Lower lobe of right lung (tissue), 2 donors: Measurements from ENCODE around the gene SLC25A47. TPM values are rescaled to one million over a fixed set of nuclear protein-coding genes. Genes with fewer than 3 reads are reported as not detected.
"Not testable (repeated sequence)": the region's sequence is repeated elsewhere in the genome, so short reads cannot be mapped to it uniquely, and the experiment has no call there.

Source experiments
- ATAC-seq, 2 donors: fragments of 200-7000 bp; cut with Tn5 transposase; one replicate each; pipeline ENCODE4 v1.9.1; 2020 to 2022; ENCODE audit warnings: mild to moderate bottlenecking in 2 of 2, moderate library complexity in 2 of 2
- DNase-seq: peaks from one replicate; pipeline ENCODE4 v3.0.0-alpha.2; 2020
- H3K27ac ChIP-seq: fragments of 200-600 bp; one replicate; pipeline ENCODE4 v1.8.0; 2022
- H3K27me3 ChIP-seq: fragments of 200-600 bp; one replicate; pipeline ENCODE4 v1.8.0; 2022; ENCODE audit warnings: low read depth
- H3K36me3 ChIP-seq: fragments of 200-600 bp; one replicate; pipeline ENCODE4 v1.8.0; 2022; ENCODE audit warnings: mild to moderate bottlenecking
- H3K4me1 ChIP-seq: fragments of 200-600 bp; one replicate; pipeline ENCODE4 v1.8.0; 2022
- H3K4me3 ChIP-seq: fragments of 200-600 bp; one replicate; pipeline ENCODE4 v1.8.0; 2022; ENCODE audit warnings: mild to moderate bottlenecking
- H3K9me3 ChIP-seq: fragments of 200-600 bp; one replicate; pipeline ENCODE4 v1.8.0; 2022
- CTCF ChIP-seq: fragments of 200-600 bp; IDR thresholded peaks from one replicate; pipeline ENCODE4 v1.8.0; 2022; ENCODE audit warnings: antibody characterized with exemption, mild to moderate bottlenecking
- intact Hi-C: fragments of 100-400 bp; cut with DNase I; formaldehyde crosslinking; loops from one replicate; pipeline ENCODE4 v1.11.0; 2022
- total RNA-seq: library from RNA; stranded (reverse); fragmentation: NEBNext Ultra II Directional; extraction: Animal tissue kit (Norgen Biotek cat#: 25700); gene quantifications from one replicate; pipeline ENCODE4 v1.2.1, GENCODE V29; 2021
- donor health status: DM: no; HTN: yes; CAD: no; lungs with severe emphysema.

Gene SLC25A47
- total RNA-seq, 1 donor from 2014 or later = not detected

GRCh38 chr14:100294963-100295330 is 28.2 kb upstream of the SLC25A47 start:
- Histone ChIP-seq H3K27ac (no peak overlapping the region), H3K9me3 (no peaks in the 10 kb centered on the region), H3K4me1 (peaks cover 24% of the 10 kb centered on the region), H3K27me3 (no peaks in the 10 kb centered on the region), H3K4me3 (no peak overlapping the region), H3K36me3 (peaks cover 28% of the 10 kb centered on the region)
- TF ChIP-seq CTCF = no peak
- DNase-seq = no peak
- intact Hi-C loops = no loop called here
- ATAC-seq = no peak

GRCh38 chr14:100295376-100296105 is 27.6 kb upstream of the SLC25A47 start:
- no peak overlapping the region for H3K4me3 ChIP-seq
- peaks cover 24% of the 10 kb centered on the region for H3K4me1 ChIP-seq
- ATAC-seq (no peak), DNase-seq (no peak)
- H3K27me3 ChIP-seq = no peaks in the 10 kb centered on the region
- H3K9me3 ChIP-seq = no peaks in the 10 kb centered on the region
- no peak overlapping the region for H3K27ac ChIP-seq
- intact Hi-C loops = no loop called here
- TF ChIP-seq CTCF = no peak
- peaks cover 28% of the 10 kb centered on the region for H3K36me3 ChIP-seq

- Histone ChIP-seq H3K27me3 (no peaks in the 10 kb centered on the region), H3K36me3 (peaks cover 23% of the 10 kb centered on the region), H3K27ac (no peak overlapping the region), H3K4me1 (peaks cover 24% of the 10 kb centered on the region), H3K9me3 (no peaks in the 10 kb centered on the region), H3K4me3 (no peak overlapping the region)
- no peak for TF ChIP-seq CTCF
- intact Hi-C loops = no loop called here
- DNase-seq = peak; percentile 38
- no peak for ATAC-seq
Observed at GRCh38 chr14:100296106-100296651, 27.0 kb upstream of the SLC25A47 start.

- H3K36me3 ChIP-seq = peaks cover 18% of the 10 kb centered on the region
- ATAC-seq, H3K27me3 ChIP-seq, H3K9me3 ChIP-seq, H3K4me3 ChIP-seq, intact Hi-C loops: not testable (repeated sequence)
- H3K27ac ChIP-seq = peak overlapping the region; percentile 76
- DNase-seq = peak; percentile 35
- peaks cover 24% of the 10 kb centered on the region for H3K4me1 ChIP-seq
Observed at GRCh38 chr14:100296729-100297128, 26.4 kb upstream of the SLC25A47 start.

GRCh38 chr14:100297320-100298300 is 25.5 kb upstream of the SLC25A47 start:
- ATAC-seq = peak; percentile 92 to 93
- no peak for TF ChIP-seq CTCF
- intact Hi-C loops = no loop called here
- peak overlapping the region; percentile 76 for H3K27ac ChIP-seq
- peak overlapping the region; percentile 20 for H3K4me3 ChIP-seq
- DNase-seq = peak; percentile 82
- H3K9me3 ChIP-seq = no peaks in the 10 kb centered on the region
- peaks cover 31% of the 10 kb centered on the region for H3K4me1 ChIP-seq
- peaks cover 9% of the 10 kb centered on the region for H3K36me3 ChIP-seq
- no peaks in the 10 kb centered on the region for H3K27me3 ChIP-seq
